ENCODE measurements around the gene AIP.

DNA sequence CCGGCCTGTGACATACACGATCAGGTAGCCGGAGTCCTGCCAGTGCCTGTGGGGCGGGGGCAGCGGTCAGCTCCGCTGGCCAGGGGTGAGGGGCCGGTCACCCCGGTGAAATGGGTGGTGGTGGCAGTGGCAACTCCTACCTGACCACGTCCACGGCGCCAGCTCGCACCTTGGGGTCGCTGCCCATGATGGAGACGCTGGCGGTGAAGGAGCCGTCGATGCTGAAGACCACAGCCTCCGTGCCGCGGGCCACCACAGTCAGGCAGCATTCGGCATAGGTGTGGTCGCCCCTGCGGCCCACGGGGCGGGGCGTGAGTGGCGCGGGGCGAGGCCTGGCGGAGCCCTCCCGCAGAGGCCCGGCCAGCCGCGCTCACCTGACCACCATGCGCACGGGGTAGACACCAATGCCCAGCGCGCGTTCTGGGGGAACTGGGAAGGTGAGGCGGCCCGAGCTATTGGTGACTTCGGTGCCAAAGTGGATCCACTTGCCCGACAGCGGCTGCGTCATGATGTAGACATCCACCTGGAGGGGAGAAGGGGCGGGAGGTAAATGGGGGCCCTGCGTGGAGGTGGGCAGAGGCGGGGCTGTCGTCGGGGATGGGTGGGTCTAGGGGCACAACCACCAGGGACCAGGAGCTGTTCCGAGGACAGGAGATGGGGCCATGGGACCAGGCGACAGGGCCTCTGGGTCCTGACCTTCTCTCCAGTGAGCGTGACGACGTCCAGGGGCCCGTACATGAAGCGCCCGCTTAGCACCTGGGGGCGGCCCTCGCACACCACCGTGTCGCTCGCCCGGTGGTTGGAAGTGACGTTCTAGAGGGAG, 10.9 kb downstream of the AIP start:
- TF ChIP-seq POLR2AphosphoS5 (IDR thresholded peaks at IDR 0.05; ENCODE audit: low read depth, low read length) (no peak), TAF1 (IDR thresholded peaks at IDR 0.05; ENCODE audit: low read depth, low read length) (no peak), POLR2A (IDR thresholded peaks at IDR 0.05; ENCODE audit: low read depth, low read length) (no peak), PAX5 (IDR thresholded peaks at IDR 0.05; ENCODE audit: insufficient read depth, low read length, severe bottlenecking) (no peak), SPI1 (IDR thresholded peaks at IDR 0.05; ENCODE audit: low read depth, low read length) (no peak), POU2F2 (IDR thresholded peaks at IDR 0.05; ENCODE audit: low read depth, low read length) (no peak)
